22Rv1 (cell line): ENCODE measurements around the gene STAM.

Experiments
- ZFX ChIP-seq: fragments of 450-650 bp; IDR thresholded peaks from 2 replicates; pipeline ENCODE4 v1.6.1; 2017; ENCODE audit warnings: antibody characterized with exemption, borderline replicate concordance
- TF ChIP-seq, protein P1 (sequence below): fragments of 450-650 bp; IDR thresholded peaks from 2 replicates; pipeline ENCODE4 v1.5.1; 2017; ENCODE audit warnings: mild to moderate bottlenecking

DNA sequence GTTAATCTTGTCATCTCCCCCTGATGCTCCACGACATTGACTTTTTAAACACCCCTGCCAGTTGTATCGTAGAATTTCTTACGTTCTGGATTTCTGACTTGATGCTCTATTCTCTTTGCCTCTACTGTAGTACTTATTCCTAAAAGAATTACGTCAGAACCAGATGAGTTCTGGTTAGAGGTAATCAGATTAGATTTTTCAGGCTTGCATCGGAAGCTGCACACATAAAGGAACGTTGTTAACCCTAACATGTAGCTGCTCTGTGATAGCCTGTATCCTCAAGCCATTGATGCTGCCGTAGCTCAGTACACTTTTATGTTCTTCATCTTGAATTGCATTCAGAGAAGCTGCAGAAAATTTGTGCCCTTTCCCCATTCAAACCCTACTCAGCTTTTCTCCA is 81.8 kb downstream of the STAM start:
- TF ChIP-seq, protein P1, sequence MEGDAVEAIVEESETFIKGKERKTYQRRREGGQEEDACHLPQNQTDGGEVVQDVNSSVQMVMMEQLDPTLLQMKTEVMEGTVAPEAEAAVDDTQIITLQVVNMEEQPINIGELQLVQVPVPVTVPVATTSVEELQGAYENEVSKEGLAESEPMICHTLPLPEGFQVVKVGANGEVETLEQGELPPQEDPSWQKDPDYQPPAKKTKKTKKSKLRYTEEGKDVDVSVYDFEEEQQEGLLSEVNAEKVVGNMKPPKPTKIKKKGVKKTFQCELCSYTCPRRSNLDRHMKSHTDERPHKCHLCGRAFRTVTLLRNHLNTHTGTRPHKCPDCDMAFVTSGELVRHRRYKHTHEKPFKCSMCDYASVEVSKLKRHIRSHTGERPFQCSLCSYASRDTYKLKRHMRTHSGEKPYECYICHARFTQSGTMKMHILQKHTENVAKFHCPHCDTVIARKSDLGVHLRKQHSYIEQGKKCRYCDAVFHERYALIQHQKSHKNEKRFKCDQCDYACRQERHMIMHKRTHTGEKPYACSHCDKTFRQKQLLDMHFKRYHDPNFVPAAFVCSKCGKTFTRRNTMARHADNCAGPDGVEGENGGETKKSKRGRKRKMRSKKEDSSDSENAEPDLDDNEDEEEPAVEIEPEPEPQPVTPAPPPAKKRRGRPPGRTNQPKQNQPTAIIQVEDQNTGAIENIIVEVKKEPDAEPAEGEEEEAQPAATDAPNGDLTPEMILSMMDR: no peak
- TF ChIP-seq ZFX: no peak
